Measurements from ENCODE around the gene CHST12.
A peak's percentile ranks its signal among the peaks of the same experiment; 100 is the strongest.

CHST12 gene

GRCh38 chr7:2393706-2394105 lies 9.7 kb upstream of the CHST12 start:
- H3K27me3 Mint-ChIP-seq (ENCODE audit: low read depth): no peaks in the 10 kb centered on the region
- no peaks in the 10 kb centered on the region for H3K36me3 Mint-ChIP-seq (ENCODE audit: low read depth)
- H3K4me1 Mint-ChIP-seq: peaks cover 28% of the 10 kb centered on the region
- no peaks in the 10 kb centered on the region for H3K9me3 Mint-ChIP-seq
- H3K27ac Mint-ChIP-seq: peak overlapping the region; percentile 32 to 88 (median 85)
- no peak for TF ChIP-seq CTCF (IDR thresholded peaks at IDR 0.05; ENCODE audit: unreplicated experiment in 3 of 3)
- peak overlapping the region in 2 of 3 experiments; percentile 5 to 23 for H3K4me3 Mint-ChIP-seq

GRCh38 chr7:2394566-2395082 lies 8.8 kb upstream of the CHST12 start:
- Mint-ChIP-seq H3K4me1 (peaks cover 26% of the 10 kb centered on the region), H3K27me3 (ENCODE audit: low read depth) (peaks cover 4% of the 10 kb centered on the region), H3K36me3 (ENCODE audit: low read depth) (no peaks in the 10 kb centered on the region), H3K4me3 (no peak overlapping the region), H3K9me3 (no peaks in the 10 kb centered on the region), H3K27ac (peak overlapping the region in 1 of 3 experiments; percentile 85)
- TF ChIP-seq CTCF (IDR thresholded peaks at IDR 0.05; ENCODE audit: unreplicated experiment in 3 of 3): no peak

GRCh38 chr7:2398506-2398905 lies 4.9 kb upstream of the CHST12 start:
- no peak for TF ChIP-seq CTCF (IDR thresholded peaks at IDR 0.05; ENCODE audit: unreplicated experiment in 3 of 3)
- H3K4me3 Mint-ChIP-seq: no peak overlapping the region
- H3K4me1 Mint-ChIP-seq: peaks cover 24% of the 10 kb centered on the region
- H3K27ac Mint-ChIP-seq: peak overlapping the region in 1 of 3 experiments; percentile 19
- H3K9me3 Mint-ChIP-seq: no peaks in the 10 kb centered on the region
- H3K27me3 Mint-ChIP-seq (ENCODE audit: low read depth): peaks cover 4% of the 10 kb centered on the region
- no peaks in the 10 kb centered on the region for H3K36me3 Mint-ChIP-seq (ENCODE audit: low read depth)

- Mint-ChIP-seq H3K27me3 (ENCODE audit: low read depth) (peaks cover 4% of the 10 kb centered on the region), H3K36me3 (ENCODE audit: low read depth) (no peaks in the 10 kb centered on the region), H3K9me3 (no peaks in the 10 kb centered on the region), H3K27ac (peak overlapping the region; percentile 98 to 100 (median 100)), H3K4me3 (peak overlapping the region; percentile 73 to 83 (median 76)), H3K4me1 (peaks cover 25% of the 10 kb centered on the region)
- no peak for TF ChIP-seq CTCF (IDR thresholded peaks at IDR 0.05; ENCODE audit: unreplicated experiment in 3 of 3)
Measured at GRCh38 chr7:2399848-2400587, 3.4 kb upstream of the CHST12 start.

GRCh38 chr7:2402687-2403013 lies 761 bp upstream of the CHST12 start:
- TF ChIP-seq CTCF (IDR thresholded peaks at IDR 0.05; ENCODE audit: unreplicated experiment in 3 of 3): no peak
- peaks cover 4% of the 10 kb centered on the region for H3K27me3 Mint-ChIP-seq (ENCODE audit: low read depth)
- H3K4me1 Mint-ChIP-seq: peaks cover 43% of the 10 kb centered on the region
- no peaks in the 10 kb centered on the region for H3K9me3 Mint-ChIP-seq
- no peaks in the 10 kb centered on the region for H3K36me3 Mint-ChIP-seq (ENCODE audit: low read depth)
- peak overlapping the region in 1 of 3 experiments; percentile 89 for H3K27ac Mint-ChIP-seq
- peak overlapping the region; percentile 75 to 88 (median 86) for H3K4me3 Mint-ChIP-seq

Measured in nephron (organoid).